HG03064 (cell line): Measurements from ENCODE around the gene FXYD6.

ENCODE experiments used
- ATAC-seq: cut with Tn5 transposase; IDR thresholded peaks from one replicate; pipeline ENCODE4 v1.9.1; 2021; ENCODE audit warnings: low read depth; ENCODE audit not compliant: unreplicated experiment

The FXYD6 gene

GRCh38 chr11:117910941-117911655, 34.6 kb upstream of the FXYD6 start:
- no peak for ATAC-seq

GRCh38 chr11:117910525-117910924, 34.1 kb upstream of the FXYD6 start:
- no peak for ATAC-seq

GRCh38 chr11:117909611-117910382, 33.3 kb upstream of the FXYD6 start:
- no peak for ATAC-seq

- no peak for ATAC-seq
These were observed 32.6 kb upstream of the FXYD6 start for GRCh38 chr11:117908959-117909610.

- ATAC-seq = no peak
These were observed 31.8 kb upstream of the FXYD6 start for GRCh38 chr11:117908109-117908895.

GRCh38 chr11:117907276-117908108, 31.0 kb upstream of the FXYD6 start:
- ATAC-seq = no peak

- ATAC-seq = no peak
These were observed 30.3 kb upstream of the FXYD6 start for GRCh38 chr11:117906710-117907109.

- no peak for ATAC-seq
These were observed 29.7 kb upstream of the FXYD6 start for GRCh38 chr11:117906126-117906525.

- ATAC-seq = no peak
These were observed 29.1 kb upstream of the FXYD6 start for GRCh38 chr11:117905524-117905923.

GRCh38 chr11:117903505-117904382, 27.3 kb upstream of the FXYD6 start:
- ATAC-seq = no peak

GRCh38 chr11:117902001-117902845, 25.8 kb upstream of the FXYD6 start:
- no peak for ATAC-seq

GRCh38 chr11:117901601-117902000, 25.1 kb upstream of the FXYD6 start:
- ATAC-seq = no peak

GRCh38 chr11:117900720-117901440, 24.4 kb upstream of the FXYD6 start:
- ATAC-seq = no peak

- peak; percentile 67 for ATAC-seq
These were observed 23.7 kb upstream of the FXYD6 start for GRCh38 chr11:117900121-117900648.

GRCh38 chr11:117898059-117898458, 21.6 kb upstream of the FXYD6 start:
- ATAC-seq = no peak

GRCh38 chr11:117892651-117893050, 16.2 kb upstream of the FXYD6 start:
- ATAC-seq = no peak

GRCh38 chr11:117891362-117891761, 14.9 kb upstream of the FXYD6 start:
- ATAC-seq = no peak
